Measurements from ENCODE around the gene SRL.
"Not testable (repeated sequence)": the region's sequence is repeated elsewhere in the genome, so short reads cannot be mapped to it uniquely, and the experiment has no call there.

Gene SRL

DNA sequence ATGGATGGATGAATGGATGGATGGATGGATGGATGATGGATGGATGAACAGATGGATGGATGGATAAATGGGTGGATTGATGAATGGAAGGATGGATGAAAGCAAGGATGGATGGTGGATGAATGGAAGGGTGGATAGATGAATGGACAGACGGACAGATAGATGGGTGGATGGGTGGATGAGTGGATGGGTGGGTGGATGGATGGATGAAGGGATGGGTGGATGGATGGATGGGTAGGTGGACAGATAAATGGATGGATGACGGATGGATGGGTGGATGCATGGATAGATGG lies 14.9 kb downstream of the SRL start:
- DNase-seq (ENCODE audit: low read depth in 2 of 2) = no peak

GRCh38 chr16:4226251-4227039 lies 15.4 kb downstream of the SRL start:
- no peak for DNase-seq (ENCODE audit: low read depth in 2 of 2)

DNA sequence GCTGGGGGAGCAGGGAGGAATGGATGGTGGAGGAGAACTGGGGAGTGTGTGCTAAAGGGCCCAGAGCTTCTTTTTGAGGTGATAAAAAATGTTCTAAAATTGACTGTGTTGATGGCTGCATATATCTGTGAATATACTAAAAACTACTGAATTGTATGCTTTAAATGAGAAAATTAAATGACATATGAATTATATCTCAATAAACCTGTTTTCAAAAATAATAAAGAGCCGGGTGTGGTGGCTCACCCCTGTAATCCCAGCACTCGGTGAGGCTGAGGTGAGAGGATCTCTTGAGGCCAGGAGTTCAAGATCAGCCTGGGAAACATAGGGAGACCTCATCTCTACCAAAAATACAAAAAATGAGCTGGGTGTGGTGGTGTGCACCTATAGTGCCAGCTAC lies 16.8 kb downstream of the SRL start:
- no peak for DNase-seq (ENCODE audit: low read depth in 2 of 2)

GRCh38 chr16:4220358-4220757 lies 21.5 kb downstream of the SRL start:
- no peak for DNase-seq (ENCODE audit: low read depth in 2 of 2)

GRCh38 chr16:4218202-4218601 lies 23.7 kb downstream of the SRL start:
- DNase-seq (ENCODE audit: low read depth in 2 of 2) = no peak

- DNase-seq (ENCODE audit: low read depth in 2 of 2) = no peak
These were observed 24.4 kb downstream of the SRL start for GRCh38 chr16:4217204-4218131.

GRCh38 chr16:4216596-4216995 lies 25.3 kb downstream of the SRL start:
- no peak for DNase-seq (ENCODE audit: low read depth in 2 of 2)

- no peak for DNase-seq (ENCODE audit: low read depth in 2 of 2)
These were observed 26.8 kb downstream of the SRL start for GRCh38 chr16:4215106-4215505.

DNA sequence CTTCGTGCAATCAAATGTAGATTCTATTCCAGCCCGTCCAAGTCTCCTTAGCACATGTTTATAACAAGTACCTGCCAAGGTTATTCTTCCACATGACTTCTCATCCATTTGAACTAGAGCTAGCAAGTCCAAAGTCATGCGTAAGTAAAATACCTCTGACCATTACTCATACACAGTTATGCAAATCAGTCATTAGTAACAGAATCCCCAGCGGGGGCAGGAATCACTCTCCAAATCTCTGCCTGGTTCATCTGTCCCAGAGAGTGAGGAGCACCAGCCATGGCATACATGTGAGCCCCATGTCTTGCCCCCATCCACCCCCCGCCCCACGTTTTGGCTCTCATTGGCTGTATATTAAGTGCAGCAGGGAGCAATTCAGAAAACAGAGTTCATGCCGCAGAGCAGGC lies 27.7 kb downstream of the SRL start:
- no peak for DNase-seq (ENCODE audit: low read depth in 2 of 2)

- DNase-seq (ENCODE audit: low read depth in 2 of 2) = no peak
These were observed 28.1 kb downstream of the SRL start for GRCh38 chr16:4213737-4214136.

GRCh38 chr16:4212934-4213296 lies 29.0 kb downstream of the SRL start:
- no peak for DNase-seq (ENCODE audit: low read depth in 2 of 2)

- no peak for DNase-seq (ENCODE audit: low read depth in 2 of 2)
These were observed 29.5 kb downstream of the SRL start for GRCh38 chr16:4212211-4212933.

DNA sequence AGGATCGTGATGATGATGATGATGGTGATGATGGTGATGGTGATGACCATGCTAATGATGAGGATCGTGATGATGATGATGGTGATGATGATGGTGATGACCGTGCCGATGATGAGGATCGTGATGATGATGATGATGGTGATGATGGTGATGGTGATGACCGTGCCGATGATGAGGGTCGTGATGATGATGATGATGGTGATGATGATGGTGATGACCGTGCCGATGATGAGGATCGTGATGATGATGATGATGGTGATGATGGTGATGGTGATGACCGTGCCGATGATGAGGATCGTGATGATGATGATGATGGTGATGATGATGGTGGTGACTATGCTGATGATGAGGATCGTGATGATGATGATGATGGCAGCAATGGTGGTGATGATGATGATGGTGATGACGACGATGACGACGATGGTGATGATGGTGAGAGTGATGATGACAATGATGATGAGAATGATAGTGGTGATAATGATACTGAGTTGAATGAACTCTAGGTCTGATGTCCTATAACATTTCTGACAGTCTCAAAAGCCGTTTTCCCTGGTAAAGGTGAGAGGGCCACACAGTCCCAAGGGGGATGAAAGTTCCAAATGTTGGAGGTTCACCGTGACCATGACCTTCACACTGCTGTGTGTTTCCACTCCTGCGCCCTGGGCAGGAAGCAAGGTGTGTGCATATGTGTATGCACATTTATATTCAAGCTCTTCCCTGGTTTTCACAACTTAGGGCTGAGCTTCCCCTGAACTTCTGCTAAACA lies 30.3 kb downstream of the SRL start:
- DNase-seq (ENCODE audit: low read depth in 2 of 2) = not testable (repeated sequence)

DNA sequence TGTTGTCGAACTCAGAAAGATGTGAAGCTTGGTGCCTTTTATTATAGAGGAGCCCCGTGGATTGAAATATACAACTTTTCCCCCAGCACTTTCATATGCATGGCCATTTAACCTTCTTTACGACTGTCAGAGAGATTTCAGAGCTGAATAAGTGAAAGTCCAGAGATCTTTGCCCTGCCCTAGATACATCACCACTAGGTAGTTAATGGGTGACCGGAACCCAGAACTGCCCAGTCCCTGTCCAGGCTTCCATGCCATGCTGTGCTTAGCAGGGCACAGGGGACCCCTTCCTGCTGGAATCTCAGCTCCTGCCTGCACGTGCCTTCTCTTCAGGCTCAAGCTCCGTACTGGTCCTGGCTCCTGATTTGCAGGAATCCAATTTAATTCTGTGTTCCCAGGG lies 32.2 kb downstream of the SRL start:
- DNase-seq (ENCODE audit: low read depth in 2 of 2) = no peak

DNA sequence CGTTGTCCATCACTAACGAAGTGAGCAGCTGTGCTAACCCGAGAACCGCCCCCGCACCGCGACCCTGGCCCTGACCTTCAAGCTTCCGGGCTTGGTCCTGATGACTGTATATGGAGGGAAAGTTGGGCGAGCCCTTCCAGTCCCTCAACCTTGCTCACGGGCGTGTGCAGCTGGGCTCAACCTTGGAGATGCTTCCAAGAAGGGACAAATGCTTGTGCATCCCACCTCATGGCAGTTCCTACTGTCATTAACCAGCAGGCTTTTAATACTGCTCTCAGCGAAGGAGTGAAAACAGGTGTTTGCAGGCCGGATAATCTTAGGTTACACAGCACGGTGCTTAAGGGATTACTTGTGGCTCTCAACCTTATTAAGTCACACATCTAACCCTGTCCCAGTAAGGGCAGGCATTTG lies 33.5 kb downstream of the SRL start:
- no peak for DNase-seq (ENCODE audit: low read depth in 2 of 2)

- no peak for DNase-seq (ENCODE audit: low read depth in 2 of 2)
These were observed 34.1 kb downstream of the SRL start for GRCh38 chr16:4207683-4208340.

GRCh38 chr16:4207229-4207628 lies 34.7 kb downstream of the SRL start:
- DNase-seq (ENCODE audit: low read depth in 2 of 2) = no peak

DNA sequence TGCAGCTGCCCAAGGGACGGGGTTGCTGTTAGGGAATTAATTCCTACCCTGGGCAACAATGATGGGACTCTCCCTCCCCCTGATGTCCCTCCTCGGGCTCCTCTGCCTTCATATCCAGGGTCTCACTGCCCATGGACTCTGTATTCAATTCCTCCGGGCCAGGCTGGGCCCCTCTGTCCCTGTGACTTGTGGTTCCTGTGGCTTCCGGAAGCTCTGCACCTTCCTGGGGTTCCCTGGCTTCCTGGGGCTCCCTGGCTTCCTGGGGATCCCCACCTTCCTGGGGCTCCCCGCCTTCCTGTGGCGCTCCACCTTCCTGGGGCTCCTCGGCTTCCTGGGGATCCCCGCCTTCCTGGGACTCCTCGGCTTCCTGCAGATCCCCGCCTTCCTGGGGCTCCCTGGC lies 35.2 kb downstream of the SRL start:
- DNase-seq (ENCODE audit: low read depth in 2 of 2) = no peak

- no peak for DNase-seq (ENCODE audit: low read depth in 2 of 2)
These were observed 35.9 kb downstream of the SRL start for GRCh38 chr16:4205971-4206370.

GRCh38 chr16:4204521-4204920 lies 37.4 kb downstream of the SRL start:
- no peak for DNase-seq (ENCODE audit: low read depth in 2 of 2)

DNA sequence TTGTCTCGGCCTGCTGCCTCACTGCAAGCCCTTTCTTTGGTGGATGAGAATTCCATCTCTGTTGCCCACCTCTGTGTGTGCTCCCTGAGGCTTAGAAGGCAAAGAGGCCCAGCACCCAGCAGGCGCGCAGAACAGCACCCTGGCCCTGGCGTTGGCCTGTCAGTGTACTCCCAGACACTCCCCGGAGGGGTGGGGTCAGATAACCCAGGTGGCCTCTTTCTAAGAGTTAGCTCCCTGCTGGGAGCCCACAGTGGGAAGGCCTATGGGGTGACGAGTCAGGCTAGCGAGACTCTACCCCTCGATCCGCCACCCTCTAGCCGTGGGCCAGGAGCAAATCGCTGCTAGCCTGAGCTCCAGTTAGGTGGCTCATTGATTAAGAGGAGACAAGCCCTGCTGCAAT lies 38.1 kb downstream of the SRL start:
- no peak for DNase-seq (ENCODE audit: low read depth in 2 of 2)

All from stimulated activated CD8-positive, alpha-beta memory T cell treated with anti-CD3 and anti-CD28 coated beads, Interleukin-7, amount 100 ng/mL, for 4 hours (primary cell).